ENCODE results near the gene SLC25A19. TPM values are rescaled to one million over a fixed set of nuclear protein-coding genes. Genes with fewer than 3 reads are reported as not detected.
"Not testable (repeated sequence)": the region's sequence is repeated elsewhere in the genome, so short reads cannot be mapped to it uniquely, and the experiment has no call there.

Gene SLC25A19
- total RNA-seq, 1 experiment from 2014 or later, result 13.1 TPM

- no peak for DNase-seq (ENCODE audit: low spot score)
These were observed 12.4 kb upstream of the SLC25A19 start for GRCh38 chr17:75301502-75302206.

- DNase-seq (ENCODE audit: low spot score), result no peak
These were observed 11.8 kb upstream of the SLC25A19 start for GRCh38 chr17:75301049-75301448.

GRCh38 chr17:75300280-75300679 is 11.0 kb upstream of the SLC25A19 start:
- no peak for DNase-seq (ENCODE audit: low spot score)

GRCh38 chr17:75295201-75296158 is 6.2 kb upstream of the SLC25A19 start:
- DNase-seq (ENCODE audit: low spot score), result no peak

GRCh38 chr17:75292810-75293448 is 3.7 kb upstream of the SLC25A19 start:
- DNase-seq (ENCODE audit: low spot score), result not testable (repeated sequence)

- DNase-seq (ENCODE audit: low spot score), result no peak
These were observed 652 bp upstream of the SLC25A19 start for GRCh38 chr17:75289832-75290337.

- no peak for DNase-seq (ENCODE audit: low spot score)
These were observed 491 bp downstream of the SLC25A19 start for GRCh38 chr17:75288770-75289114.

GRCh38 chr17:75288359-75288758 is 874 bp downstream of the SLC25A19 start:
- no peak for DNase-seq (ENCODE audit: low spot score)

- no peak for DNase-seq (ENCODE audit: low spot score)
These were observed 2.0 kb downstream of the SLC25A19 start for GRCh38 chr17:75287221-75287620.

- no peak for DNase-seq (ENCODE audit: low spot score)
These were observed 4.1 kb downstream of the SLC25A19 start for GRCh38 chr17:75285123-75285522.

- not testable (repeated sequence) for DNase-seq (ENCODE audit: low spot score)
These were observed 9.0 kb downstream of the SLC25A19 start for GRCh38 chr17:75280189-75280588.

GRCh38 chr17:75277664-75278071 is 11.6 kb downstream of the SLC25A19 start:
- no peak for DNase-seq (ENCODE audit: low spot score)

- DNase-seq (ENCODE audit: low spot score), result no peak
These were observed 15.1 kb downstream of the SLC25A19 start for GRCh38 chr17:75273977-75274708.

GRCh38 chr17:75272848-75273184 is 16.4 kb downstream of the SLC25A19 start:
- DNase-seq (ENCODE audit: low spot score), result no peak

- DNase-seq (ENCODE audit: low spot score), result no peak
These were observed 17.0 kb downstream of the SLC25A19 start for GRCh38 chr17:75271955-75272847.

GRCh38 chr17:75271233-75271954 is 17.8 kb downstream of the SLC25A19 start:
- peak; percentile 53 for DNase-seq (ENCODE audit: low spot score)

- no peak for DNase-seq (ENCODE audit: low spot score)
These were observed 18.3 kb downstream of the SLC25A19 start, which contains the start of gene MIF4GD for GRCh38 chr17:75270966-75271232. TSS of gene MIF4GD (minus strand) at chr17:75271231. CDS start at chr17:75270195, 1,036 bp downstream.

GRCh38 chr17:75270218-75270965 is 18.8 kb downstream of the SLC25A19 start:
- DNase-seq (ENCODE audit: low spot score), result peak; percentile 64

- no peak for DNase-seq (ENCODE audit: low spot score)
These were observed 19.4 kb downstream of the SLC25A19 start for GRCh38 chr17:75269844-75270217.

Measured in H4 (cell line).